HCEC 1CT (cell line): ENCODE data around the gene MDM2.
"Not testable (repeated sequence)": the region's sequence is repeated elsewhere in the genome, so short reads cannot be mapped to it uniquely, and the experiment has no call there.

Experiments used
- DNase-seq: peaks from one replicate; pipeline ENCODE4 v3.0.0-alpha.2; 2017

The MDM2 gene

DNA sequence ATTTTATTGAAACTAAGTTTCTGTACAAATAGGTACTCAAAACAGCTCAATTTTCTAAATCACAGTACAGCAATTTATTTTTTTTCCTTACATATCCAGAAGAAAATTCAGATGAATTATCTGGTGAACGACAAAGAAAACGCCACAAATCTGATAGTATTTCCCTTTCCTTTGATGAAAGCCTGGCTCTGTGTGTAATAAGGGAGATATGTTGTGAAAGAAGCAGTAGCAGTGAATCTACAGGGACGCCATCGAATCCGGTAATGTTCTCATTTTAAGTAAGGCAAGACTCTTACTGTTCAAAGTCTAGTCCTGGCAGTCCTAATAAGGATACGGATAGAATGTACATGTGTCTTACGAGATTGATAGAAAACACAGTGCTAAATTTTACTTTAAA is 20.7 kb downstream of the MDM2 start:
- DNase-seq: no peak

DNA sequence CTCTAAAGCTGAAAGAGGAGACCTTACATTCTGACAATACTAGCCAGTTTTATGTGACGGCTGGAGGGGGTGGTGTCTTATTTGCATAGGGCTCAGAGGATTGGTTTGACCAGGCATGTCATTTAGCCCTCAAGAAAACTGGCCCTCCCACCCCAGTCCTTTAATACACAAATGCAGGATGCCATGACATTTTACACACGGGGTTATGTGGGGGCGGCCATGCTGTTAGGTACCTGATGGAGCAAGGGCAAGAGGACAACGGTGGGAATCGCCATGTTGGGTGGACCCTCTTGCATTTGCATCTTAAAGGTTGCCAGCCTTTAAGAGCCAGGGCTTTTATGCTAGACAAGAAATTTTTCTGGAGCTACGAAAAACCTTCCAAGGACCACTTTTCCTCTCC is 23.3 kb downstream of the MDM2 start:
- no peak for DNase-seq

DNA sequence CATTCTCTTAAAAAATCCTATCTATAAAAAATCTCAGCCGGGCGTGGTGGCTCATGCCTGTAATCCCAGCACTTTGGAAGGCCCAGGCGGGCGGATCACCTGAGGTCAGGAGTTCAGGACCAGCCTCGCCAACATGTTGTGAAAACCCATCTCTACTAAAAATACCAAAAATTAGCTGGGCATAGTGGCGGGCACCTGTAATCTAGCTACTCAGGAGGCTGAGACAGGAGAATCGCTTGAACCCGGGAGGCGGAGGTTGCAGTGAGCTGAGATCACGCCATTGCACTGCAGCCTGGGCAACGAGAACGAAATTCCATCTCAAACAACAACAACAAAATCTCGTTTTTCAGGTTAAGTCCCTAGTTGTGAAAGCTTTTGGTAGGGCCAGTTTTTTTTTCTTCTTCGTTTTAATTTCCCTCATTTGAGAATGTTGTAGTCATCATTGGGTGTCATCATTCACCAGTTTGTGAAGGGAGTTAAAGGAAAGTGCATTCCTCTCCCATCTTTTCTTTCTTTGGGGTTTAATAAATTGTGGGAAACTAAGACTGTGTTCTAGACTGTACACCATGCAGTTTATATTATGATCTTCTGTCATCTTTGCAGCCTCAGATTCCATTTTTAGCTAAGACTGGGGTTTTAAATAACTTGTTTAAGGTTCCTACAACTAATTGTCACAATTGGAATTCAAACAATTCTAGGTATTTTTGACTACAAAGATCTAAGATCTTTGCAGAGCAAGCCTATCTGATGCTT is 23.9 kb downstream of the MDM2 start:
- DNase-seq: no peak

DNA sequence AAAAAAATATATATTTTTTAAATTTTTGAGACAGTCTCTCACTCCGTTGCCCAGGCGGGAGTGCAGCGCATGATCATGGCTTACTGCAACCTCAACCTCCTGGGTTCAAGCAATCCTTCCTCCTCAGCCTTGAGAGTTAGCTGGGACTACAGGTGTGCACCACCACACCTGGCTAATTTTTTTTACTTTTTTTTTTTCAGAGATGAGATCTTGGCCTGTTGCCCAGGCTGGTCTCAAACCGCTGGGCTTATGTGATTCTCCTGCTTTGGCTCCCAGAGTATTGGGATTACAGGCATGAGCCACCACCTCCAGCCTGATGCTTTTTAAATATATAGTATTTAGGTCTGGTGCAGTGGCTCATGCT is 24.5 kb downstream of the MDM2 start:
- DNase-seq: no peak

DNA sequence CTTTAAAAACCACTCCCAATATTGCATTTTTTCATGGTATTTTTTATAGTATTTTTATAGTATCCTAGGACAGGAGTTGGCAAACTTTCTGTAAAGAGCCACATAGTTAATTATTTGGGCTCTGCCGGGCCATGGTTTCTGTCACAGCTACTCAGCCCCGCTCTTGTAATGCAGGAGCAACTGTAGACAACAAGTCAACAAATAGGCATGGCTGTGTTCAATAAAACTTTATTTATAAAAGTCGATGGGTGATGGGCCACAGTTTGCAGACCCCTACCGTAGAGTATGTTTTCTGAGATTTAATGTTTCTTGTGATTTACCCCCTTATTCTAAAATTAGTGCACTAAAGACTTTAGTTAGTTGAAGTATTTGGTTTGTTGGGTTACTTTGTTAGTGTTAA is 25.5 kb downstream of the MDM2 start:
- DNase-seq: no peak

DNA sequence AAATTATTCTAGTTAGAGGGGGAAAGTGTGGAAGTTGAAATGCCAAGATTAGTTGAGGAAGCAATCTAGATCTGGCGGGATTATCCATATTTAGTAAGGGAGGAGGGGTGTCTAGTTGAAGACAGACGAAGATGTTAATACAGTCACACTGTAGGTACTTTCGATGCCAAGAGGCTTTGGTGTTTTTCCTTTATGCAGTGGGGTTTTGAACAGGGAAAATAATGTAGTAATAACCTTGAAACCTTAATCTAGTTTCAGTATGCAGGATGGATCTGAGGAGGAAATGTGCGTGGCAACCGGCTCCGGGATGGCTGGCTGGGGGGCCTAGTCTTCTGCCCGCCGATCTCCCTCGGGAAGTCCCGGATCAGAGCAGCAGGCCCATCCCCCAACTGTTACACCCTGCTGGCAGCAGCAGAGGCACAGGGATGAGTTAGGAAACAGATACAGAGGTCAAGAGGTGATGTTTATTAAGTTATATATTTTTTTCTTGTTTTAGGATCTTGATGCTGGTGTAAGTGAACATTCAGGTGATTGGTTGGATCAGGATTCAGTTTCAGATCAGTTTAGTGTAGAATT is 27.4 kb downstream of the MDM2 start:
- no peak for DNase-seq

DNA sequence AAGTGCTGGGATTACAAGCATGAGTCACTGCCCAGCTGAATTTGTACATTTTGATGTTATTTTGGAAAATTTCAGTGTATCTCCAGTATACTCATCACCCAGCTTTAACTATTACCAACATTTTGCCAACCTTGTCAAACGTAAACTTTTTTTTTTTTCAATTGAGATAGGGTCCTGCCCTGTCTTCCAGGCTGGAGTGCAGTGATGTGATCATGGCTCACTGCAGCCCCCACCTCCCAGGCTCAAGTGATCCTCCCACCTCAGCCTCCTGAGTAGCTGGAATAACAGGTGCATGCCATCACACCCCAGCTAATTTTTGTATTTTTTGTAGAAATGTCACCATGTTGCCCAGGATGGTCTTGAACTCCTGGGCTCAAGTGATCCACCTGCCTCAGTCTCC is 29.2 kb downstream of the MDM2 start:
- DNase-seq: no peak

DNA sequence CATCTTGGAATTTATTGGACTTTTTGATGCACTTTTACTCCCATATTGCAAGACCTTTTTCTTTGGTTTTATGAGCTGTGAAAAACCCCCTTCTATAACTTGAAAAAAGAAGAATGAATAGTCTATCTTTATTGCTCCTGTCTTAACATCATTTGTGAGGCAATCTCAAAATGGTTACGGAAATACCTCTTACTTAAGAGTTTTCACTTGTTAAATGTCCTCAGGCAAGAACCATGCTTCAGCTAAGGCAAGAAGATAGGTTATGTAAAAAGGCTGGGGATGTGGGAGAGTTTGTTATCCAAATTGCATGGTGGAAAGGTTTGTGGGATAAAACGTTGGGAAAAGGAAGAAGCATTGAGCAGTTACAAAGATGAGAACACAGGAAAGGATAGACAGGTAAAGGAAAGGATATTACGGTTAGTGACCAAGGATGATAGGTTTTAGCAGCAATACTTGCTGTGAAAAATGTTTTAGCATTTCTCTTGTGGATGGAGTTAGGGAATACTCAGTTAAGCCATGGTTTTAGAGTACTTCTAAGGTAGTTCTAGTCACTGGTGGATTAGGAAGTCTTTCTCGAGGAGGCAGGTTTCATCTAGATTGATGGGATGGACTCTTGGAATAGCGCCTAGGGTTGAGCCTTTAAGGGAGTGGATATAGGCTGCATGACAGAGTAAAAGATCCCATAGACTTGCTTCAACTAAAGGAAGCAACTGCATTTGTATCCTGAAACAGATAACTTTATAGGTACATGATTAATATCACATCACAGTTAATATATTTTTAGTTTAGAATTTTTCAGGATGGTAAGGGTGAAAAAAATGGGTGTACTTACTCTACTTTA is 30.3 kb downstream of the MDM2 start:
- no peak for DNase-seq

DNA sequence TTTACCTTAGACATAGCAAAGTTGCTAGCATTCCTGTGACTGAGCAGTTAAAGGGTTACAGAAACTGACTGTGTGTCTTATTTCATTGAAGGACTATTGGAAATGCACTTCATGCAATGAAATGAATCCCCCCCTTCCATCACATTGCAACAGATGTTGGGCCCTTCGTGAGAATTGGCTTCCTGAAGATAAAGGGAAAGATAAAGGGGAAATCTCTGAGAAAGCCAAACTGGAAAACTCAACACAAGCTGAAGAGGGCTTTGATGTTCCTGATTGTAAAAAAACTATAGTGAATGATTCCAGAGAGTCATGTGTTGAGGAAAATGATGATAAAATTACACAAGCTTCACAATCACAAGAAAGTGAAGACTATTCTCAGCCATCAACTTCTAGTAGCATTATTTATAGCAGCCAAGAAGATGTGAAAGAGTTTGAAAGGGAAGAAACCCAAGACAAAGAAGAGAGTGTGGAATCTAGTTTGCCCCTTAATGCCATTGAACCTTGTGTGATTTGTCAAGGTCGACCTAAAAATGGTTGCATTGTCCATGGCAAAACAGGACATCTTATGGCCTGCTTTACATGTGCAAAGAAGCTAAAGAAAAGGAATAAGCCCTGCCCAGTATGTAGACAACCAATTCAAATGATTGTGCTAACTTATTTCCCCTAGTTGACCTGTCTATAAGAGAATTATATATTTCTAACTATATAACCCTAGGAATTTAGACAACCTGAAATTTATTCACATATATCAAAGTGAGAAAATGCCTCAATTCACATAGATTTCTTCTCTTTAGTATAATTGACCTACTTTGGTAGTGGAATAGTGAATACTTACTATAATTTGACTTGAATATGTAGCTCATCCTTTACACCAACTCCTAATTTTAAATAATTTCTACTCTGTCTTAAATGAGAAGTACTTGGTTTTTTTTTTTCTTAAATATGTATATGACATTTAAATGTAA is 31.5 kb downstream of the MDM2 start:
- no peak for DNase-seq

DNA sequence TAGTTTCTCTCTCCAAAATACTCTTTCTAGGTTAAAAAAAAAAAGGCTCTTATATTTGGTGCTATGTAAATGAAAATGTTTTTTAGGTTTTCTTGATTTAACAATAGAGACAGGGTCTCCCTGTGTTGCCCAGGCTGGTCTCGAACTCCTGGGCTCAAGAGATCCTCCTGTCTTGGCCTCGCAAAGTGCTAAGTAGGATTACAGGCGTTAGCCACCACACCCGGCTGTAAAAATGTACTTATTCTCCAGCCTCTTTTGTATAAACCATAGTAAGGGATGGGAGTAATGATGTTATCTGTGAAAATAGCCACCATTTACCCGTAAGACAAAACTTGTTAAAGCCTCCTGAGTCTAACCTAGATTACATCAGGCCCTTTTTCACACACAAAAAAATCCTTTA is 33.2 kb downstream of the MDM2 start:
- DNase-seq: not testable (repeated sequence)

DNA sequence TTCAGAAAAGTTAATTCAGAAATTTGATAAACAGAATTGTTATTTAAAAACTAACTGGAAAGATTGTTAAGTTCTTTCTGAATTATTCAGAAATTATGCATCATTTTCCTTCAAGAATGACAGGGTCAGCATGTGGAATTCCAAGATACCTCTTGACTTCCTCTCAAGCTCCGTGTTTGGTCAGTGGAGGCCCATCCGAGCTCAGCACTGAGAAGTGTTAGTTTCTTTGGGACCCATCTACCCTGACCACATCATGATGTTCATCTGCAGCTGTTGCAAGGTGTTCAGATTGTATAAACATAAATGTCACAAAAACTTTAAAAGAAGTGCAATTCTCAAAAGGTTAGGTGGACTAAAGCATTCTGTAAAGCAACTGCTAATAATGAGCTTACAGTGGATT is 33.7 kb downstream of the MDM2 start:
- DNase-seq: no peak

DNA sequence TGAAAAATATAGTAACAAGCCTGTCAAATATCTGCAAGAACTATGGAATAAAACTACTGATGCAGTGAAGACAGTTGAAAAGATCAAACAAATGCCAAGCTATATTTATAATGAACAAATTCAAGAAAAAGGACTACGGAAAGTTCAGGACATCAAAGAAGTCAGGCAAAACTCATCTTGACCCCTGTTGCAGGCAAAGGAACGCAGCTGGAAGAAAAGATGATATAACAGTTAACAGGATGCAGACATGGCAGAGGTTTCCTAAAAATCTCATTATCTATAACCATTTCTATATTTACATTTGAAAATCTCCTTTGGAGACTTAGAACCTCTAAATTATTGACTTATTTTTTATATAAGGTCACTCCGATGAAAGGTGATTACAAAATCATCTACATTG is 34.1 kb downstream of the MDM2 start:
- DNase-seq: no peak

DNA sequence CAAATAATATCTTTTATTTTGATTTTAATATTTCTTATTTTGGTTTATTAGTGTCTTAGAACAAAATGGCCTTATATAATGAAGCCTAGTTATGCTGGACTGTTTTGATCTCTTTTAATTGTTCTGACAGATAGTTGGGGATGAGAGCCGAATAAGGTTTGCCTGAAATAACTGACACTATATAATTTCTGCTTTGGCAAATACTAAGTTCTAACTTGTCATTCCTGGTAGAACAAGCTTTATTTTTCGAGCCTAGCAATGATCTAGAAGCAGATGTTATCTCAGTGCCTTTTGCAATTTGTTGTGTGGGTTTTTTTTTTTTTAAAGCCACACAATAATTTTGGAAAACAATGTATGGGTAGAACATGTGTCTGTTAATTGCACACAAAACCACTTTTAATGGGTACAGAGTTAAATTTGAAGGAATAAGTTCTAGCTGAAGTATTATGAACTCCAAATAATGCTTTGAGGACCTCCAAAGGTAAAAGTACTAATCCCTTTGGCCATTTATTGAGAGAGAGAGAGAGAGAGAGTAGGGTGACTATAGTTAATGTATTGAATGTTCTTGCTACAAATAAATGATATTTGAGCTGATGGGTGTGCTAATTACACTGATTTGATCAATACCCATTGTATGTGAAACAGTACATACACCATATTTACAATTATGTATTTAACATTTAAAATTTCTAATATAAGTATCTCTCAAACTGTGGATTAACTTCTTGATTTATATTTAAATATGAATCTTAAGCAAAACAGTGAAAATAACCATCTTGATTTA is 35.0 kb downstream of the MDM2 start:
- DNase-seq: no peak

DNA sequence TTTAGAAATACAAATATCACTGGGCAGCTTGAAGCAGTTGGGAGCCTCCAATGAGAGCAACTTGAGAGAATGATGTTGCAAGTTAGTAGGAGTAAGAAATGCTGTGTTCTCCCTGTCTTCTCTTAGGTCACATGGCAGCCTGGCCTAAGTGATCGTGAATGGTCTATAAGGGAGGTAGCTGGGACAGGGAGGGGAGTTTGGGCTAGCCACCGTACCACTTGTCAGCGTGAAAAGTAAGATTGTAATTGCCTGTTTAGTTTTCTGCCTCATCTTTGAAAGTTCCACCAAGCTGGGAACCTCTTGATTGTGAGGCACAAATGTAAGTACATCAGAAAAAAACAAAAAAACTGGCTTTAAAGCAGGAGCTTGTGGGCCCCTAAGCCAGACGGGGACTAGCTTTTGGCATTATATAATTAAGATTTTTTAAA is 36.4 kb downstream of the MDM2 start:
- no peak for DNase-seq

DNA sequence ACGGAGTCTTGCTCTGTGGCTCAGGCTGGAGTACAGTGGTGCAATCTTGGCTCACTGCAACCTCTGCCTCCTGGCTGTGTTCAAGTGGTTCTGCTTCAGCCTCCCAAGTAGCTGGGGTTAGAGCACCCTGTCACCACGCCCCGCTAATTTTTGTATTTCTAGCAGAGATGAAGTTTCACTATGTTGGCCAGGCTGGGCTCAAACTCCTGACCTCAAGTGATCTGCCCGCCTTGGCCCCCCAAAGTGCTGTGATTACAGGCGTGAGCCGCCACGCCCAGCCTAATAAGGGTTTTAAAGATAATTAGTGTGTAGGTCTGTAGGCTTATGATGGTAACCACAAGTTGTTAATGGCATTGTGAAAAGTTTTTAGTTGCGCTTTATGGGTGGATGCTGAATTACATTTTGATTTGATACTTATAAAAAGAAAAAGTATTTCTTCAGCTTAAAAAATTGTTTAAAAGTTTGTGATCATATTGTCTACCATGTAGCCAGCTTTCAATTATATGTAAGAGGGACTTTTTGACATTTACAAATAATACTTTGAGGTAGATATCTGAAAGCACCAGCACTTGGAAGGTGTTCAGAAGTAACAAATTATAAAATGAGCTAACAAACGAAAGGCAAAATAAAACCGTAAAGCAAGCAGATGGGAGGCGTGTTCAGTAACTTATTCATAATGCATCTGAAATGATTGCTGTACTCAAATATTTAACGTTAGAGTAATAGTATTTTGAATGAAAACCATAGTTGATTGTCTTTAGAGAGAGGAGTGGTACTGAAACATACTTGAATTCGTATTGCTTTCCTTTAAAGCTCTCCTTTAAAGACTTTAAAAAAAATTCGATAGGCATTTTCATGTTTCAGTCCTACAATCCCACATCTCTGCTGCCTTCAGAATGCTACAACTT is 37.1 kb downstream of the MDM2 start:
- DNase-seq: no peak

DNA sequence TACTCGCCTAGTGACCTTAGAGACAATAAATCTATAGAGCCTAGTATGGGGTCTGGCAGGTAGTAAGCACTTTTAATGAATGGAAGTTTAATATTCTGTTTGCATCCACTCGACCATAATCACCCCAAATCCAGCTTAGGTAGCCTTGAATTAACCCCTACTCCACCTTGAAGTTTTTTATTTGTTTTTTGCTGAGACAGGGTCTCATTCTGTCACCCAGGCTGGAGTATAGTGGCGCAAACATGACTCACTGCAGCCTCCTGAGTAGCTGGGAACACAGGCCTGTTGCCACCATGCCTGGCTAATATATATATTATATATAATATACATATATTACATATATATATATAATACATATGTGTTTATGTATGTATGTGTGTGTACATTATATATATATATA is 38.8 kb downstream of the MDM2 start:
- DNase-seq: no peak

DNA sequence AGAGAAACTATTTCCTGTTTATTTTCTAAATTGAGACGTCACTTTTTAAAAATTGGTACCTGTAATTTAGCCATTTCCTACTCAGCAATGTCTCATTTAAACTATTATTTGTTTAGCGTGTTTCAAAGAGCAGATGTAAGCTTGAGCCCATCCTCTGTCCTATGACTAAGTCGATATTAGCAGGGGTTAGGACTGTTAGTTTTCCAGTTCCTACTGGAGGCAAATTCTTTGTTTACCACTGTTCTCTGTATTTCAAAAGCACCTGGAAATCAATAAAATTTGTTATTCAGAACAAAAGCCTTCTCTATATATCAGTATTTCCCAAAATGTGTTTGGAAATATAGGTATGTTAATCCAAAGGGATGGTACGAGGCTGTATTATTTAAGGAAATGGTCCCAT is 42.4 kb downstream of the MDM2 start:
- no peak for DNase-seq

DNA sequence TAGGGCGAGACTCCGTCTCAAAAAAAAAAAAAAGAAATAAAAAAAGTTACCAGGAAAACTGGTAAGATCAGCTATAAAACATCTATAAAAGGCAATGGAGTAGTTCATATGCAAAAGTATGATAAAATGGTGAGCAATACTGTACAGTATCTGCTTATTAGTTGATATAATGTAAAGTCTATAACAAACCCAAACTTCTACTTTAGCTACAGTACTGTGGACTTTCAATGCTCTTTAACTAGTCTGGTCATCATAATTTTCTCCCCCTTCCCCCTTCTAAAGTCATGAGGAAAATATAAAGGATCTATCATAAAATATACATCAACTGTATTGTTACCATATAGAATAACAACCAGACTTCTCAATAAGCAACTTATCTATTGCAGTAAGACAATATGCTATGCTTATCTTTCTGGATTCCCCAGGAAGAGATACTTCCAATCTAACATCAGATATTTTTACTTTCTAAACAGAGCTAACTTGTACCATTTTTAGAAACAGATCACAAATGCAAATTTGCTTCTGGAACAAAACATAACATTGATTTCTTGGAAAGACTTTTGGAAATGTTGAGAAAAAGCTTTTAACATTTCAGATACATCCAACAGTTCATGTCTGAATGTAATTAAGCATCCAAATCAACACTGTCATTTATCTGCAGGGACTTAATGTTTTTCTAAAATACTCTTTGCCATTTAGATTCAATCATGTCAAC is 43.8 kb downstream of the MDM2 start:
- no peak for DNase-seq

DNA sequence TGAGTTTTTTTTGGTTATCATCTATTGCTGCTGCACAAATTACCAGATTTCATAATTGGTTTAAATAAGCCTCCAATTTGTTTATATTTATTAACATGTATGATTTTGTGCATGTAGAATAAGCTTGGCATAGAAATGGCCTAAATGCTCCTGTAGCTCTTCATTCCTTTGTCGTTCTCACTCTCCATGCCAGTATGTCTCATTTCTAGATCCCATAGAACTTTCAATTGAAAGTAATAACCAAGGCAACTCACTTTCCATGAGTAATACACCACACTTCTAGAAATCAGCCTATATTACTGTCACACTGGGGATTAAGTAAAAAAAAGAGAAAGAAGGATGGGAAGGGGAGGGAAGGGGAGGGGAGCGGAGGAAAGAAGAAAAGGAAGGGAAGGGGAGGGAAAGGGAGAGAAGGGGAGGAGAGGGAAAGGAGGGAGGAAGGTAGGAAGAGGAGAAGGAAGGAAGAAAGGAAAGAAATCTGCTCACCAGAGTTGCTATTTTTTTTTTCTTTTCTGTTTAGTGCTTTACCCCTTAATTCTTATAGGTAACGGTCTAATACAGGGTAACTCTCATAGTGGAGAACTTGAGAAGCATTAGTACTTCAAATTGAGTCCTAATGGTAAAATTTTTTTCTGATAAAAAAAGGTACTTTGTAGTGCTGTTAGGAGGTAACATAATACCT is 45.6 kb downstream of the MDM2 start:
- no peak for DNase-seq

DNA sequence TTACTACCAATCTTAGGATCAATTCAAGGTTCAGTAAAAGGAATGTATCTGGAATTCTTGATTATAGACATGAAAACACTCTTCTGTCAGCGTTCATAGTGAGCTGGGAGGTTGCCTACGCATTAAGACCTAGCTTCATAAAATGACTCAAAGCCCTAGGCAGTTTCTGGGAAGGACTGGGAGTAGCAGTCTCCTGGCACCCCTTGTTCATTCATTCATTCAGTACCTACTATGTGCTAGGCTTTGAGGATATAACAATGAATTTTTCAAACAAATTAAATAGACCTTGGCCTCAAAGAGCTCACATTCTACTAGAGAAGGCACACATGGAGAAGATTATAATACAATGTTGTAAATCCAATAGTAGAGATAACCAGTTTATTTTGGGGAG is 46.1 kb downstream of the MDM2 start:
- DNase-seq: no peak
